Measurements from ENCODE around the gene SBF2. TPM values are rescaled to one million over a fixed set of nuclear protein-coding genes. Genes with fewer than 3 reads are reported as not detected.

Gene SBF2
- total RNA-seq, 1 donor from 2014 or later = 38.5 TPM

GRCh38 chr11:9884601-9885000 is 409.4 kb downstream of the SBF2 start:
- ATAC-seq (no peak), DNase-seq (no peak)
- intact Hi-C loops (cut with DNase I) = no loop called here
- Histone ChIP-seq H3K9me3 (no peaks in the 10 kb centered on the region), H3K36me3 (no peaks in the 10 kb centered on the region), H3K4me3 (no peak overlapping the region), H3K4me1 (no peaks in the 10 kb centered on the region), H3K27me3 (no peaks in the 10 kb centered on the region), H3K27ac (no peak overlapping the region)
- no peak for TF ChIP-seq CTCF (IDR thresholded peaks at IDR 0.05)

GRCh38 chr11:9880657-9881056 is 413.4 kb downstream of the SBF2 start:
- H3K27me3 ChIP-seq = no peaks in the 10 kb centered on the region
- intact Hi-C loops (cut with DNase I) = no loop called here
- no peak for ATAC-seq
- TF ChIP-seq CTCF (IDR thresholded peaks at IDR 0.05) = no peak
- H3K27ac ChIP-seq = no peak overlapping the region
- DNase-seq = no peak
- no peaks in the 10 kb centered on the region for H3K36me3 ChIP-seq
- H3K4me1 ChIP-seq = no peaks in the 10 kb centered on the region
- H3K9me3 ChIP-seq = no peaks in the 10 kb centered on the region
- H3K4me3 ChIP-seq = no peak overlapping the region

GRCh38 chr11:9878936-9879335 is 415.1 kb downstream of the SBF2 start:
- no peak for TF ChIP-seq CTCF (IDR thresholded peaks at IDR 0.05)
- H3K4me1 ChIP-seq = no peaks in the 10 kb centered on the region
- H3K4me3 ChIP-seq = no peak overlapping the region
- intact Hi-C loops (cut with DNase I) = no loop called here
- no peaks in the 10 kb centered on the region for H3K27me3 ChIP-seq
- no peak for ATAC-seq
- no peak overlapping the region for H3K27ac ChIP-seq
- no peaks in the 10 kb centered on the region for H3K9me3 ChIP-seq
- no peaks in the 10 kb centered on the region for H3K36me3 ChIP-seq
- DNase-seq = no peak

- intact Hi-C loops (cut with DNase I) = no loop called here
- Histone ChIP-seq H3K4me3 (no peak overlapping the region), H3K27ac (no peak overlapping the region), H3K9me3 (no peaks in the 10 kb centered on the region), H3K36me3 (no peaks in the 10 kb centered on the region), H3K4me1 (no peaks in the 10 kb centered on the region), H3K27me3 (no peaks in the 10 kb centered on the region)
- no peak for DNase-seq
- no peak for TF ChIP-seq CTCF (IDR thresholded peaks at IDR 0.05)
- no peak for ATAC-seq
Observed at GRCh38 chr11:9876331-9876730, 417.7 kb downstream of the SBF2 start.

- H3K4me1 ChIP-seq = no peaks in the 10 kb centered on the region
- H3K27ac ChIP-seq = no peak overlapping the region
- H3K9me3 ChIP-seq = no peaks in the 10 kb centered on the region
- no peak for DNase-seq
- intact Hi-C loops (cut with DNase I) = no loop called here
- ATAC-seq = no peak
- H3K4me3 ChIP-seq = no peak overlapping the region
- H3K36me3 ChIP-seq = no peaks in the 10 kb centered on the region
- no peaks in the 10 kb centered on the region for H3K27me3 ChIP-seq
- no peak for TF ChIP-seq CTCF (IDR thresholded peaks at IDR 0.05)
Observed at GRCh38 chr11:9875862-9876261, 418.2 kb downstream of the SBF2 start.

- no peaks in the 10 kb centered on the region for H3K9me3 ChIP-seq
- no peak overlapping the region for H3K27ac ChIP-seq
- no peaks in the 10 kb centered on the region for H3K27me3 ChIP-seq
- no peaks in the 10 kb centered on the region for H3K36me3 ChIP-seq
- no peak for TF ChIP-seq CTCF (IDR thresholded peaks at IDR 0.05)
- H3K4me1 ChIP-seq = no peaks in the 10 kb centered on the region
- H3K4me3 ChIP-seq = no peak overlapping the region
- DNase-seq = no peak
- ATAC-seq = no peak
- intact Hi-C loops (cut with DNase I) = no loop called here
Observed at GRCh38 chr11:9875399-9875798, 418.6 kb downstream of the SBF2 start.

All from upper lobe of right lung (tissue), 1 donor.